ENCODE results near the gene DNM2. TPM values are rescaled to one million over a fixed set of nuclear protein-coding genes. Genes with fewer than 3 reads are reported as not detected.

The DNM2 gene
- total and polyA plus RNA-seq, 2 of the 13 experiments (the other 11 are each of a cell fraction or from before 2014, with no cell fraction given), result 41.7 to 59.8 TPM

DNA sequence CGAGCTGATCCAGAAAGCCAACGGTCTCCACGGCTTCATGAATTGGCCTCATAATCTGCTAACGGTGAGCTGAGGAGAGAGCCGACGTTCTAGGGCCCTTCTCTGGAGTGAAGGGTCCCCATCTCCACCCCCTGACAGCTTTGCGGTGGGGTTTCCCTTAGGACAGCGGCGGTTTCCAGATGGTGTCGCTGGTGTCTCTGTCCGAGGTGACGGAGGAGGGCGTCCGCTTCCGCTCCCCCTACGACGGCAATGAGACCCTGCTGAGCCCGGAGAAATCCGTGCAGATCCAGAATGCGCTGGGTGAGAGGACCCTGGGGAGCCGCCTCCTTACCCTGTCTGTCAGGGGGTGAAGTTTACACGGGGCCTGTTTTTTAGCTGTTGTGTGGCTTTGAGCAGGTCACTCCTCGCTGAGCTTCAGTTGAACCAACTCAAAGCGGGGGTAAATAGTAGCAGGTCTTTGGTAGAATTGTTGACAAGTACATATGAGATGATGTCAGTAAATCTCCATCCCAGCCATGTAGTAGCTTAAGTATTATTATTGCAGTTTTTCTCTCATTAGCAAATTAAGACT lies 15.8 kb upstream of the DNM2 start (continued):
- TF ChIP-seq, protein P1, sequence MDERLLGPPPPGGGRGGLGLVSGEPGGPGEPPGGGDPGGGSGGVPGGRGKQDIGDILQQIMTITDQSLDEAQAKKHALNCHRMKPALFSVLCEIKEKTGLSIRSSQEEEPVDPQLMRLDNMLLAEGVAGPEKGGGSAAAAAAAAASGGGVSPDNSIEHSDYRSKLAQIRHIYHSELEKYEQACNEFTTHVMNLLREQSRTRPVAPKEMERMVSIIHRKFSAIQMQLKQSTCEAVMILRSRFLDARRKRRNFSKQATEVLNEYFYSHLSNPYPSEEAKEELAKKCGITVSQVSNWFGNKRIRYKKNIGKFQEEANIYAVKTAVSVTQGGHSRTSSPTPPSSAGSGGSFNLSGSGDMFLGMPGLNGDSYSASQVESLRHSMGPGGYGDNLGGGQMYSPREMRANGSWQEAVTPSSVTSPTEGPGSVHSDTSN (CRISPR knock-in tag; IDR thresholded peaks at IDR 0.05), result no peak
- TF ChIP-seq ZNF747 (CRISPR knock-in tag; IDR thresholded peaks at IDR 0.05; ENCODE audit: borderline replicate concordance) (no peak), MXI1 (IDR thresholded peaks at IDR 0.05; ENCODE audit: borderline replicate concordance, low read depth, low read length) (peak; percentile 47; the same call in 1 of the 3 replicates), DMAP1 (CRISPR knock-in tag; IDR thresholded peaks at IDR 0.05) (no peak; the same call in 1 of the 2 replicates), KAT7 (CRISPR knock-in tag; IDR thresholded peaks at IDR 0.05; ENCODE audit: borderline replicate concordance) (no peak), SIN3B (IDR thresholded peaks at IDR 0.05; ENCODE audit: low read length) (no peak), SKI (IDR thresholded peaks at IDR 0.05; ENCODE audit: partially characterized antibody) (no peak), CC2D1A (CRISPR knock-in tag; IDR thresholded peaks at IDR 0.05) (no peak), CBX2 (IDR thresholded peaks at IDR 0.05; ENCODE audit: low read depth, low read length) (no peak), CBX2 (CRISPR knock-in tag; IDR thresholded peaks at IDR 0.05; ENCODE audit: low read depth) (no peak), ETV5 (CRISPR knock-in tag; IDR thresholded peaks at IDR 0.05; ENCODE audit: borderline replicate concordance) (peak; percentile 77; the same call in 1 of the 2 replicates), RAD21 (CRISPR knock-in tag; IDR thresholded peaks at IDR 0.05) (peak; percentile 32; the same call in 1 of the 2 replicates)
- TF ChIP-seq, protein P2, sequence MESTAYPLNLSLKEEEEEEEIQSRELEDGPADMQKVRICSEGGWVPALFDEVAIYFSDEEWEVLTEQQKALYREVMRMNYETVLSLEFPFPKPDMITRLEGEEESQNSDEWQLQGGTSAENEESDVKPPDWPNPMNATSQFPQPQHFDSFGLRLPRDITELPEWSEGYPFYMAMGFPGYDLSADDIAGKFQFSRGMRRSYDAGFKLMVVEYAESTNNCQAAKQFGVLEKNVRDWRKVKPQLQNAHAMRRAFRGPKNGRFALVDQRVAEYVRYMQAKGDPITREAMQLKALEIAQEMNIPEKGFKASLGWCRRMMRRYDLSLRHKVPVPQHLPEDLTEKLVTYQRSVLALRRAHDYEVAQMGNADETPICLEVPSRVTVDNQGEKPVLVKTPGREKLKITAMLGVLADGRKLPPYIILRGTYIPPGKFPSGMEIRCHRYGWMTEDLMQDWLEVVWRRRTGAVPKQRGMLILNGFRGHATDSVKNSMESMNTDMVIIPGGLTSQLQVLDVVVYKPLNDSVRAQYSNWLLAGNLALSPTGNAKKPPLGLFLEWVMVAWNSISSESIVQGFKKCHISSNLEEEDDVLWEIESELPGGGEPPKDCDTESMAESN (CRISPR knock-in tag; conservative IDR thresholded peaks at IDR 0.05), result no peak
- TF ChIP-seq, protein P3, sequence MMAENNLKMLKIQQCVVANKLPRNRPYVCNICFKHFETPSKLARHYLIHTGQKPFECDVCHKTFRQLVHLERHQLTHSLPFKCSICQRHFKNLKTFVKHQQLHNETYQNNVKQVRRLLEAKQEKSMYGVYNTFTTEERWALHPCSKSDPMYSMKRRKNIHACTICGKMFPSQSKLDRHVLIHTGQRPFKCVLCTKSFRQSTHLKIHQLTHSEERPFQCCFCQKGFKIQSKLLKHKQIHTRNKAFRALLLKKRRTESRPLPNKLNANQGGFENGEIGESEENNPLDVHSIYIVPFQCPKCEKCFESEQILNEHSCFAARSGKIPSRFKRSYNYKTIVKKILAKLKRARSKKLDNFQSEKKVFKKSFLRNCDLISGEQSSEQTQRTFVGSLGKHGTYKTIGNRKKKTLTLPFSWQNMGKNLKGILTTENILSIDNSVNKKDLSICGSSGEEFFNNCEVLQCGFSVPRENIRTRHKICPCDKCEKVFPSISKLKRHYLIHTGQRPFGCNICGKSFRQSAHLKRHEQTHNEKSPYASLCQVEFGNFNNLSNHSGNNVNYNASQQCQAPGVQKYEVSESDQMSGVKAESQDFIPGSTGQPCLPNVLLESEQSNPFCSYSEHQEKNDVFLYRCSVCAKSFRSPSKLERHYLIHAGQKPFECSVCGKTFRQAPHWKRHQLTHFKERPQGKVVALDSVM (CRISPR knock-in tag; IDR thresholded peaks at IDR 0.05), result peak; percentile 33; the same call in 1 of the 2 replicates
- TF ChIP-seq, protein P4, sequence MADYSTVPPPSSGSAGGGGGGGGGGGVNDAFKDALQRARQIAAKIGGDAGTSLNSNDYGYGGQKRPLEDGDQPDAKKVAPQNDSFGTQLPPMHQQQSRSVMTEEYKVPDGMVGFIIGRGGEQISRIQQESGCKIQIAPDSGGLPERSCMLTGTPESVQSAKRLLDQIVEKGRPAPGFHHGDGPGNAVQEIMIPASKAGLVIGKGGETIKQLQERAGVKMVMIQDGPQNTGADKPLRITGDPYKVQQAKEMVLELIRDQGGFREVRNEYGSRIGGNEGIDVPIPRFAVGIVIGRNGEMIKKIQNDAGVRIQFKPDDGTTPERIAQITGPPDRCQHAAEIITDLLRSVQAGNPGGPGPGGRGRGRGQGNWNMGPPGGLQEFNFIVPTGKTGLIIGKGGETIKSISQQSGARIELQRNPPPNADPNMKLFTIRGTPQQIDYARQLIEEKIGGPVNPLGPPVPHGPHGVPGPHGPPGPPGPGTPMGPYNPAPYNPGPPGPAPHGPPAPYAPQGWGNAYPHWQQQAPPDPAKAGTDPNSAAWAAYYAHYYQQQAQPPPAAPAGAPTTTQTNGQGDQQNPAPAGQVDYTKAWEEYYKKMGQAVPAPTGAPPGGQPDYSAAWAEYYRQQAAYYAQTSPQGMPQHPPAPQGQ (CRISPR knock-in tag; IDR thresholded peaks at IDR 0.05; ENCODE audit: borderline replicate concordance), result no peak
- TF ChIP-seq, protein P5, sequence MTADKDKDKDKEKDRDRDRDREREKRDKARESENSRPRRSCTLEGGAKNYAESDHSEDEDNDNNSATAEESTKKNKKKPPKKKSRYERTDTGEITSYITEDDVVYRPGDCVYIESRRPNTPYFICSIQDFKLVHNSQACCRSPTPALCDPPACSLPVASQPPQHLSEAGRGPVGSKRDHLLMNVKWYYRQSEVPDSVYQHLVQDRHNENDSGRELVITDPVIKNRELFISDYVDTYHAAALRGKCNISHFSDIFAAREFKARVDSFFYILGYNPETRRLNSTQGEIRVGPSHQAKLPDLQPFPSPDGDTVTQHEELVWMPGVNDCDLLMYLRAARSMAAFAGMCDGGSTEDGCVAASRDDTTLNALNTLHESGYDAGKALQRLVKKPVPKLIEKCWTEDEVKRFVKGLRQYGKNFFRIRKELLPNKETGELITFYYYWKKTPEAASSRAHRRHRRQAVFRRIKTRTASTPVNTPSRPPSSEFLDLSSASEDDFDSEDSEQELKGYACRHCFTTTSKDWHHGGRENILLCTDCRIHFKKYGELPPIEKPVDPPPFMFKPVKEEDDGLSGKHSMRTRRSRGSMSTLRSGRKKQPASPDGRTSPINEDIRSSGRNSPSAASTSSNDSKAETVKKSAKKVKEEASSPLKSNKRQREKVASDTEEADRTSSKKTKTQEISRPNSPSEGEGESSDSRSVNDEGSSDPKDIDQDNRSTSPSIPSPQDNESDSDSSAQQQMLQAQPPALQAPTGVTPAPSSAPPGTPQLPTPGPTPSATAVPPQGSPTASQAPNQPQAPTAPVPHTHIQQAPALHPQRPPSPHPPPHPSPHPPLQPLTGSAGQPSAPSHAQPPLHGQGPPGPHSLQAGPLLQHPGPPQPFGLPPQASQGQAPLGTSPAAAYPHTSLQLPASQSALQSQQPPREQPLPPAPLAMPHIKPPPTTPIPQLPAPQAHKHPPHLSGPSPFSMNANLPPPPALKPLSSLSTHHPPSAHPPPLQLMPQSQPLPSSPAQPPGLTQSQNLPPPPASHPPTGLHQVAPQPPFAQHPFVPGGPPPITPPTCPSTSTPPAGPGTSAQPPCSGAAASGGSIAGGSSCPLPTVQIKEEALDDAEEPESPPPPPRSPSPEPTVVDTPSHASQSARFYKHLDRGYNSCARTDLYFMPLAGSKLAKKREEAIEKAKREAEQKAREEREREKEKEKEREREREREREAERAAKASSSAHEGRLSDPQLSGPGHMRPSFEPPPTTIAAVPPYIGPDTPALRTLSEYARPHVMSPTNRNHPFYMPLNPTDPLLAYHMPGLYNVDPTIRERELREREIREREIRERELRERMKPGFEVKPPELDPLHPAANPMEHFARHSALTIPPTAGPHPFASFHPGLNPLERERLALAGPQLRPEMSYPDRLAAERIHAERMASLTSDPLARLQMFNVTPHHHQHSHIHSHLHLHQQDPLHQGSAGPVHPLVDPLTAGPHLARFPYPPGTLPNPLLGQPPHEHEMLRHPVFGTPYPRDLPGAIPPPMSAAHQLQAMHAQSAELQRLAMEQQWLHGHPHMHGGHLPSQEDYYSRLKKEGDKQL (CRISPR knock-in tag; IDR thresholded peaks at IDR 0.05; ENCODE audit: low read depth), result no peak

Measured in HepG2 (cell line).